Measurements from ENCODE around the gene SHISA7.

The SHISA7 gene

DNA sequence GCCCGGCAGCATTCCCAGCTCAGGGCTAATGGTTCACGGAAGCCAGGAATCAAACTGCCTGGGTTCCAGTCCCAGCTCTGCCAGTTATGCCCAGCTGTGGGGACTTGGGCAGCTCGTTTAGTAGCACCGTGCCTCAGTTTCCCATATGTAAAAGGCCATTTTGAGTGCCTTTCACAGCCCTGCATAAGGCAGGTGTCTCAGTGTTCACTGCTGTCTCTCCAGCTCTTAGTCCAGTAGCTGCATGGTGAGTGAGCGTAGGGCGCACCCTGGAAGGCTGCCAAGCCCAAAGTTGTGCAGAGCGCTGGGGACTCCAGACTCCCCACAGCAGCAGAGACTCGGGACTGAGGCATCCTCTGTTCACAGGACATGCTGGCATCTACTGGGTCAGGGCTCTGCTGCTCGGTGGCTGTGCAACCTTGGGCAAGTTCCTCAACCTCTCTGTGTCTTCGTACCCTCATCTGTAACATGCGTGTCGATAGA is 51.9 kb downstream of the SHISA7 start:
- peak in 2 of 56 donors; percentile 16 to 40 for DNase-seq

- no peak for DNase-seq
Observed at GRCh38 chr19:55390461-55390880, 52.6 kb downstream of the SHISA7 start.

DNA sequence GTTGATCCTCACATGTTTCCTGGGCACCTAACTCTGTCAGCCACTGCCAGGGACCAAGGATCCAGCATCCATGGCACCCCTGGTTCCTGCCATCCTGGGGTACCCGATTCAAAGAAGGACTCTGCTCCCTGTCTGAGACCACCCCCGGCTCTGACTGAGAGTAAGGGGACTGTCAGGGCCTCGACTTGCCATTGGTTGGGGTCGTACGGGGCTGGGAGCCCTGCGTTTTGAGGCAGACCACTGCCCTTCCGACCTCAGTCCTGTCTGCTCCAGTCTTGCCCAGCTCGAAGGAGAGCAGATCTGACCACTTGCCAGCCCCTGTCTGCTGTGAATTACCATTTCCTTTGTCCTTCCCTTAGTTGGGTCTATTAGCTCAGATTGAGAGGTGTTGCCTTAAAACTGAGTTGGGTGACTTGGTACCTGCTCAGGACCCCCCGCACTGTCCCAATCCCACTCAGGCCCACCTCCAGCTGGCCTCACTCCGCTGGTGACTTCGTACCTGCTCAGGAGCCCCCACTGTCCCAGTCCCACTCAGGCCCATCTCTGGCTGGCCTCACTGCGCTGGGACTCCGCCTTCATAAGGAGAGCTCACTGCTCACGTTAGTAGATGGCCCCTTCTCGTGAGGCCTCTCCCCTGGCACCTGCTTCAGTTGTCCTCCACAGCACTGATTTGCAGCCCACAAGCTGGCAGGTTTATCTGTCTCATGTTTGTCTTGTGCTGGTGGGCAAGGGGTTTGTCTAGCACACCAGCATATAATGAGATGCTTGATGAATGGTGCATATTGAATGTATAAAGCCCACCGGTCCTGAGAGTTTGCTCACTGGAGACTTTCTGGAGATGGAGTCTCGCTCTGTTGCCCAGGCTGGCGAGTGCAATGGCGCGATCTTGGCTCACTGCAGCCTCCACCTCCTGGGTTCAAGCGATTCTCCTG is 53.4 kb downstream of the SHISA7 start:
- no peak for DNase-seq

DNA sequence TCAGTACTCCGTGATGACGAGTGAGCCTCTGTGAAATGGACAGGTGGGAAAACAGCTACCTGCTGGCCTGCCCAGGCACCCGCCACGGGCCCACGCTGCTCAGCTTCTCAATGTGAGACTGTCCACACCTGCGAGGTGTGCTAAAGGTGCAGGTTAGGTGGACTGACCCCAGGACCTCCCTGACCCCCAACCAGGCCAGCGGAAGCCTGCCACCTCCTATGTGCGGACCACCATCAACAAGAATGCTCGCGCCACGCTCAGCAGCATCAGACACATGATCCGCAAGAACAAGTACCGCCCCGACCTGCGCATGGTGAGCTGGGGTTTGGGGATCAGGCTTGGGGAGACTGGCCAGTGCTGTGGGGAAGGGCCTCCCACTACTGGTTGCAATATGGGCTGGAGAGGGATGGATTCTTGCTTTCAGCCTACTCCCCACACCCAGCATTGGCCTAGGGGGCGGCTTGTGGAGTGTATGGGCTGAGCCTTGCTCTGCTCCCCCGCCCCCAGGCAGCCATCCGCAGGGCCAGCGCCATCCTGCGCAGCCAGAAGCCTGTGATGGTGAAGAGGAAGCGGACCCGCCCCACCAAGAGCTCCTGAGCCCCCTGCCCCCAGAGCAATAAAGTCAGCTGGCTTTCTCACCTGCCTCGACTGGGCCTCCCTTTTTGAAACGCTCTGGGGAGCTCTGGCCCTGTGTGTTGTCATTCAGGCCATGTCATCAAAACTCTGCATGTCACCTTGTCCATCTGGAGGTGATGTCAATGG is 55.2 kb downstream of the SHISA7 start:
- DNase-seq: no peak

DNA sequence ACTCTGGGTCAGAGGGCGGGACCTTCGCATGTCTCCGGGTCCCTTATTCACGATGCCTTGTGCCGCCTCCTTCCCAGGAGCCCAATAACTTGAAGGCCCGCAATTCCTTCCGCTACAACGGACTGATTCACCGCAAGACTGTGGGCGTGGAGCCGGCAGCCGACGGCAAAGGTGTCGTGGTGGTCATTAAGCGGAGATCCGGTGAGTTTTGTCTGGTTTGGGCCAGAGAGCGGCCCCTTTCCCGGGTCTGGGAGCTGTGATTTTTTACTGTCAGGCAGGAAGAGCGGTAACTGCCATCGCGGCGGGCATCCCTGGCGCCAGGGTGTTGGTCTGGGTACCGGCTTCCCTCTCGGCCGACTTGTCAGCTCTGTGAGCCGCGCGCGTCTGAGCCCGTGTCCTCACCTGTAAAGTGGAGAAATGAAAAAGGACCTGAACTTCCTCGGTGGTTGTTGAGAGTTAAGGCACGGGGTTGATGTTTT is 56.6 kb downstream of the SHISA7 start:
- peak in 3 of 56 donors; percentile 32 to 50 (median 46) for DNase-seq

GRCh38 chr19:55385724-55386492 is 57.2 kb downstream of the SHISA7 start, which contains the start of gene RPL28:
Gene RPL28, plus strand, starts transcription at chr19:55385932. Its CDS starts 426 bp downstream, at chr19:55386358.
- peak in 55 of 56 donors; percentile 81 to 99 (median 97) for DNase-seq

GRCh38 chr19:55384920-55385723 is 58.0 kb downstream of the SHISA7 start:
- DNase-seq: peak; percentile 57 to 98 (median 88)

DNA sequence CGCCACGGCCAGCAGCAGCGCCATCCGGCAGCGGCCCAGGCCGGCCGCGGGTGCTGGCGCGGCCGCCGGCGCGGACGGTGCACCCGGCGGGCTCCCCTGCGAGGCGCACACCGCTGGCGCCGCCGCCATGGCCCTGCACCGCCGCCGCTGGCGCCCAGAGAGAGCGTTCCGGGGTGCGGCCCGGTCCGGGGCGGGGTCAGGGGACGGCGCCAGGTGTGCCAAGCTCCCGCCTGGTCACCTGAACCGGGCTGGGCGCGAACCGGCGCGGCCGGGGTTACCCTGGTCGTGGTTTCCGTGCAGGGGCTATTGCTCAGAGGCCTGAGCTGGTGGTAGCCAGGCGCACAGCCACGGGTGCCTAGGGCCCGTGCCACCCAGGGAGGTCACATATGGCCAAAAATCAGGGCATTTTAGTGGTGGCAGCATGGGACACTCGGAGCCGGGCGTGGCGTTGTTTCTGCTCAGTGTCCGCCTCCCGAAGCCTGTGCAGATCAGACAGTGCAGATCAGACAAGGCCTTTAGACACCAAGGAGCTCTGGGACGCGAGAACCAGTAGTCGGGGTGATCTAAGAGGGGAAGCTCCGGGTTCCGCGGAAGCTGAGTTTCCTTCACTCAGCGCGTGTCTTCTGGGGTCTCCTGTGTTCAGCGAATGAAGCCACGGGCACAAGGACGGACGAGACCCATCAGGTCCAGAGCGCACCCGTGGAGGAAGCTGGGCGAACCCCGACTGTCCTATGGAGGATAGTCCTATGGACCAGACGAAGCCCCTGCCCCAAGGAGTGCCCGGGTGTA is 58.8 kb downstream of the SHISA7 start, which contains the start of gene TMEM238:
Gene TMEM238, minus strand, starts transcription at position 162 of the 789 bp plus-strand sequence. Its CDS starts 33 bp downstream, at position 129.
- DNase-seq: peak in 18 of 56 donors; percentile 16 to 58 (median 36)

DNA sequence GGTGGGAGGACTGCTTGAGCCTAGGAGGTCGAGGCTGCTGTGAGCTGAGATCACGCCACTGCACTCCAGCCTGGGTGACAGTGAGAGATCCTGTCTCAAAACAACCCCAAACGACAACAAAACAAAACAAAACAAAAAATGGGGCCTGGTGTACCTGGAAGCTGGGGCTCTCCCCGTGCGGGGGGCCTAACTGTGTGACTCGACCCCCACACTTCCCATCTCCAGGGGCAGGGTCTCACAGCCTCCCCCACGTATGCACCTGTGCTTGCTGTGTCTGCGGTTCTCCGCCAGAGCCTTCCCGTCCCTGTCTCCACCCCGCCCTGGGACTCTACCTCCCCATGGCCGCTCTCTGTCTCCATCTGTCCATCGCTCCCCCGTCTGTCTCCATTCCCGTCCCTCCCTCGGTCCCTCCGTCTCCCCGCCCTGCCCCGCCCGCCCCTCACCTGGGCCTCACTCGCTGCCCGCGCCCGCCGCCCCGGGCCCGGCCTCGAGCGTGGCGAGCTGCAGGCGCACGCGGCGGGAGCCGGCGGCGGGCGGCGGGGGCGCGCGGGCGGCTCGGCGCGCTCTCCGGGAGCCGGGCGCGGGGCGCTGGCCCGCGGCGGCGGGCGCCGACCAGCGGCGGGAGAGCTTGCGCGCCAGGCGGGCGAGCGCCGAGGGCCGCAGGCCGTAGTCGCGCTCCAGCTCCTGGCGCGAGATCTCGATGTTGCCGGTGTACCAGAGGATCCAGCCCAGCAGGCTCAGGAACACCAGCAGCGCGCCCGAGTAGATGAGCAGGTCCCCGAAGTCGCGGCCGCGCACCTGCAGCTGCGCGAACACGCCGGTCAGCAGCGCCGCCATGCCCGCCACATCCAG is 59.6 kb downstream of the SHISA7 start:
- peak in 30 of 56 donors; percentile 11 to 50 (median 30) for DNase-seq

DNA sequence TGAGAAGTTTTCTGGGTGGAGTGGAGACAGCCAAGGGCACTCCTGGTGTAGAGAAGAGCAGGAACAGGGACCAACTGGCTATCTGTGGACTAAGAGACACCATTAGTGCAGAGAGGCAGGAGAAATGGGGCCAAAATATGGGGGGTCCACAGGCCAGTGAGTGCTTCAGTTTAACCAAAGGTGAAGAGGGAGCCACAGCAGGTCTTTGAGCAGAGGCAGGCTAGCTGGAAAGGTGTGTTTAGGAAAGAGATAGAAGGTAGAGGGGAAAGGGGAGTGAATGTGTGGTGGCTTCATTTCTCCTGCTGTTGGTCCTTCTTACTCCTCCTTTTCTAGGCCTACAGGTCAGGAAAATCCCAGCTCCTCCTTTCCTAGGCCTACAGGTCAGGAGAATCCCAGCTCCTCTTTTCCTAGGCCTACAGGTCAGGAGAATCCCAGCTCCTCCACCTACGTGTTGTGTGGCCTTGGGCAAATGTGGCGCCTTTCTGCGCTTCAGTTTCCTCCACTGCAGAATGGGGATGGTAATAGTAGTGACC is 60.5 kb downstream of the SHISA7 start:
- DNase-seq: no peak

DNA sequence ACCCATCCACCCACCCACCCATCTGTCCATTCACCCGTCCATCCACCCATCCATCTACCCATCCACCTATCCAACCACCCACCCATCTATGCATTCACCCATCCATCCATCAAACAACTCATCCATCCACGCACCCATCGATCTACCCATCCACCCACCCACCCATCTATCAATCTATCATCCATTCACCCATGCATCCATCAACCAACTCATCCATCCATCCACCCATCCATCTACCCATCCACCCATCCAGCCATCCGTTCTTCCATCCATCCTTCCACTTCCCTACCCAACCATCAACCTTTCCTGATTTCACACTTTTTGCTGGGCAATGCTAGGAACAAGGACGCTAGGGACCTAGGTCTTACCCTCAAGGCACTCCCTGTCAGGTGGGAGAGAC is 61.1 kb downstream of the SHISA7 start:
- no peak for DNase-seq

DNA sequence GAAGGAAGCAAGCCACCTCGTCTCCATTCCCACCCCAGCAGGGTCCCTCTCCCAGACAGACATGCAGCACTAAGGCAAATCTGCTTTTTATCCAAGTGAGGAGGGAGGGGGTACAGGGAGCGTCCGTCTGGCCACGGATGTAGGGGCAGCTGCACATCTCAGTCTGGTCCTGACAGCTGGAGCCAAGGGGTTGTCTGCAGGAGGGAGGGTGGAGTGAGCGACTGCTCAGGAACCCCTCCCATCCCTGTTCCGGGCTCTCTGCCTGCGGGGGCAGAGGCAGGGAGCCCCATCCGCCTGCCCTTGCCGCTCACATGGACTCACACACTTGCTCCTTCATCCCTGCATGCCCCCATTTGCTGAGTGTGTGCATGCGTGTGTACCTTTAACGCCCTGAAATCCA is 63.9 kb downstream of the SHISA7 start:
- DNase-seq: no peak

All from amygdala (tissue), 56 donors.